PC-3 (cell line): Measurements from ENCODE around the gene USP34. TPM values are rescaled to one million over a fixed set of nuclear protein-coding genes. Genes with fewer than 3 reads are reported as not detected.

ENCODE experiments used
- ATAC-seq: fragments of 200-7000 bp; cut with Tn5 transposase; 2 replicates; pipeline ENCODE4 v1.9.1; 2020; ENCODE audit warnings: mild to moderate bottlenecking, moderate library complexity
- BruUV-seq: library from RNA; stranded (reverse); fragments of 400-500 nt; replicated peaks from 2 replicates; lab custom pipeline; 2021; lab: Mats Ljungman, UMichigan
- CTCF ChIA-PET: fragments of 300-600 bp; sonication (Branson Sonifier 250); formaldehyde crosslinking; loops from one replicate; lab custom pipeline; 2022; ENCODE audit warnings: antibody characterized with exemption; lab: Charles Lee
- POLR2A ChIA-PET: fragments of 300-600 bp; sonication (Branson Sonifier 250); formaldehyde crosslinking; loops from one replicate; lab custom pipeline; 2022; ENCODE audit warnings: antibody characterized with exemption; ENCODE audit not compliant: unreplicated experiment; lab: Charles Lee
- DNase-seq: peaks from one replicate; pipeline ENCODE4 v3.0.0-alpha.2; 2015
- H2AFZ ChIP-seq: fragments of 300-600 bp; sonication (generic); 2 replicates; pipeline ENCODE4 v1.6.0; 2016; ENCODE audit warnings: antibody characterized with exemption, low read length
- H3F3A ChIP-seq: fragments of 300-600 bp; sonication (generic); one replicate; pipeline ENCODE4 v1.6.0; 2017; ENCODE audit warnings: antibody characterized with exemption, low read length, control low read depth, mild to moderate bottlenecking; ENCODE audit not compliant: unreplicated experiment
- H3K27ac ChIP-seq: fragments of 300-600 bp; sonication (generic); 2 replicates; pipeline ENCODE4 v1.5.1; 2016; ENCODE audit warnings: mild to moderate bottlenecking, low read length
- H3K27me3 ChIP-seq: fragments of 300-600 bp; sonication (generic); 2 replicates; pipeline ENCODE4 v1.6.1; 2016; ENCODE audit warnings: low read length, mixed read lengths
- H3K36me3 ChIP-seq: fragments of 300-600 bp; sonication (generic); 2 replicates; pipeline ENCODE4 v1.6.1; 2016; ENCODE audit warnings: low read depth, mixed run types, low read length, mixed read lengths
- H3K4me1 ChIP-seq: fragments of 300-600 bp; sonication (generic); 2 replicates; pipeline ENCODE4 v1.5.1; 2016; ENCODE audit warnings: low read length; ENCODE audit not compliant: insufficient read depth
- H3K4me2 ChIP-seq: fragments of 300-600 bp; sonication (generic); 2 replicates; pipeline ENCODE4 v1.6.0; 2016; ENCODE audit warnings: low read length
- H3K4me3 ChIP-seq: fragments of 300-600 bp; sonication (generic); 2 replicates; pipeline ENCODE4 v1.5.1; 2016; ENCODE audit warnings: mild to moderate bottlenecking, low read length, mixed read lengths
- H3K79me2 ChIP-seq: fragments of 300-600 bp; sonication (generic); 2 replicates; pipeline ENCODE4 v1.6.1; 2017; ENCODE audit warnings: low read length, mixed read lengths
- H3K9ac ChIP-seq: fragments of 300-600 bp; sonication (generic); 2 replicates; pipeline ENCODE4 v1.6.0; 2016; ENCODE audit warnings: mild to moderate bottlenecking, low read length
- H3K9me2 ChIP-seq: fragments of 300-600 bp; sonication (generic); replicated peaks from 2 replicates; pipeline ENCODE4 v1.6.1; 2016; ENCODE audit warnings: mixed run types, low read length, mixed read lengths
- H3K9me3 ChIP-seq: fragments of 300-600 bp; sonication (generic); 2 replicates; pipeline ENCODE4 v1.6.1; 2016; ENCODE audit warnings: low read length, mixed read lengths
- H4K20me1 ChIP-seq: fragments of 300-600 bp; sonication (generic); 2 replicates; pipeline ENCODE4 v1.6.1; 2016; ENCODE audit warnings: low read length, mixed read lengths
- EZH2 ChIP-seq: fragments of 300-600 bp; sonication (generic); IDR thresholded peaks from one replicate; pipeline ENCODE4 v1.6.1; 2017; ENCODE audit warnings: antibody characterized with exemption, mild to moderate bottlenecking, low read length; ENCODE audit not compliant: unreplicated experiment
- EZH2phosphoT487 ChIP-seq: fragments of 300-600 bp; sonication (generic); IDR thresholded peaks from 2 replicates; pipeline ENCODE4 v1.6.1; 2018; ENCODE audit warnings: mild to moderate bottlenecking, antibody characterized with exemption, low read length, borderline replicate concordance
- intact Hi-C: fragments of 100-400 bp; cut with micrococcal nuclease; formaldehyde crosslinking; loops from 2 replicates; pipeline ENCODE4 v1.9.0; 2023
- total RNA-seq: library from RNA; depleted of rRNA; stranded (reverse); fragments of >200 nt; gene quantifications from 2 replicates; pipeline ENCODE4 v1.2.3, GENCODE V29; 2014
- TF ChIP-seq, protein P1 (sequence below): fragments of 300-600 bp; sonication (generic); conservative IDR thresholded peaks from 2 replicates; pipeline ENCODE4 v1.5.1; 2017; ENCODE audit warnings: antibody characterized with exemption, low read depth, mild to moderate bottlenecking, low read length

The USP34 gene
- total RNA-seq, 1 experiment from 2014 or later: 67.1 TPM

DNA sequence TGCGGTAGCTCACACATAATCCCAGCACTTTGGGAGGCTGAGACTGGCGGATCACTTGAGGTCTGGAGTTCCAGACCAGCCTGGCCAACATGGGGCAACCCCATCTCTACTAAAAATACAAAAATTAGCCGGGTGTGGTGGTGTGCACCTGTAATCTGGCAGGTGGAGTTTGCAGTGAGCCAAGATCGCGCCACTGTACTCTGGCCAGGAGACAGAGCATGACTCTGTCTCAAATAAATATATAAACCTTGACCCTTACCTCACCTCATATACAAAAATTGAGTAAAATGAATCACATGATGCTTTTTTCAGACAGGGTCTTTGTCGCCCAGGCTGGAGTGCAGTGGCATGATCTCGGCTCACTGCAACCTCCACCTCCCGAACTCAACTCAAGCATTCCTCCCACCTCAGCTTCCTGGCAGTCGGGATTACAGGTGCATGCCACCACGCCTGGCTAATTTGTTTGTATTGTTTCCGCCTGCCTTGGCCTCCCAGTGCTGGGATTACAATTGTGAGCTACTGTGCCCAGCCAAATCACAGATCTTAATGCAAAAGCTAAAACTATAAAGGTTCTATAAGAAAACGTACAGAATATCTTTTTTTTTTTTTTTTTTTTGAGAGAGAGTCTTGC lies 42.0 kb upstream of the USP34 start:
- peaks cover 27% of the 10 kb centered on the region for H4K20me1 ChIP-seq
- intact Hi-C loops: no loop called here
- BruUV-seq: no TSS peak
- no peak overlapping the region for H3K9ac ChIP-seq
- no peaks in the 10 kb centered on the region for H3F3A ChIP-seq
- H3K4me1 ChIP-seq: no peaks in the 10 kb centered on the region
- no peaks in the 10 kb centered on the region for H3K9me2 ChIP-seq
- H3K36me3 ChIP-seq: peaks cover 54% of the 10 kb centered on the region
- ChIA-PET POLR2A (no interaction called here), CTCF (no interaction called here)
- ATAC-seq: no peak
- no peak for DNase-seq
- TF ChIP-seq, protein P1, sequence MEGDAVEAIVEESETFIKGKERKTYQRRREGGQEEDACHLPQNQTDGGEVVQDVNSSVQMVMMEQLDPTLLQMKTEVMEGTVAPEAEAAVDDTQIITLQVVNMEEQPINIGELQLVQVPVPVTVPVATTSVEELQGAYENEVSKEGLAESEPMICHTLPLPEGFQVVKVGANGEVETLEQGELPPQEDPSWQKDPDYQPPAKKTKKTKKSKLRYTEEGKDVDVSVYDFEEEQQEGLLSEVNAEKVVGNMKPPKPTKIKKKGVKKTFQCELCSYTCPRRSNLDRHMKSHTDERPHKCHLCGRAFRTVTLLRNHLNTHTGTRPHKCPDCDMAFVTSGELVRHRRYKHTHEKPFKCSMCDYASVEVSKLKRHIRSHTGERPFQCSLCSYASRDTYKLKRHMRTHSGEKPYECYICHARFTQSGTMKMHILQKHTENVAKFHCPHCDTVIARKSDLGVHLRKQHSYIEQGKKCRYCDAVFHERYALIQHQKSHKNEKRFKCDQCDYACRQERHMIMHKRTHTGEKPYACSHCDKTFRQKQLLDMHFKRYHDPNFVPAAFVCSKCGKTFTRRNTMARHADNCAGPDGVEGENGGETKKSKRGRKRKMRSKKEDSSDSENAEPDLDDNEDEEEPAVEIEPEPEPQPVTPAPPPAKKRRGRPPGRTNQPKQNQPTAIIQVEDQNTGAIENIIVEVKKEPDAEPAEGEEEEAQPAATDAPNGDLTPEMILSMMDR: no peak
- TF ChIP-seq EZH2phosphoT487 (no peak), EZH2 (no peak)
- H3K27me3 ChIP-seq: no peaks in the 10 kb centered on the region
- H2AFZ ChIP-seq: no peak overlapping the region
- no peak overlapping the region for H3K27ac ChIP-seq
- no peak overlapping the region for H3K4me2 ChIP-seq
- peaks cover 97% of the 10 kb centered on the region for H3K79me2 ChIP-seq
- no peak overlapping the region for H3K4me3 ChIP-seq
- no peaks in the 10 kb centered on the region for H3K9me3 ChIP-seq

GRCh38 chr2:61510674-61511671 lies 40.1 kb upstream of the USP34 start:
- Histone ChIP-seq H3K27ac (no peak overlapping the region), H3K4me2 (no peak overlapping the region), H3K4me1 (no peaks in the 10 kb centered on the region), H3K36me3 (peaks cover 52% of the 10 kb centered on the region), H4K20me1 (peaks cover 27% of the 10 kb centered on the region), H2AFZ (no peak overlapping the region), H3K9me2 (no peaks in the 10 kb centered on the region), H3K9me3 (no peaks in the 10 kb centered on the region), H3K79me2 (peaks cover 97% of the 10 kb centered on the region), H3K9ac (no peak overlapping the region), H3F3A (no peaks in the 10 kb centered on the region), H3K4me3 (no peak overlapping the region), H3K27me3 (no peaks in the 10 kb centered on the region)
- DNase-seq (no peak), ATAC-seq (no peak)
- CTCF ChIA-PET: no interaction called here
- intact Hi-C loops: no loop called here
- TF ChIP-seq, protein P1: no peak
- TF ChIP-seq EZH2phosphoT487 (no peak), EZH2 (no peak)
- POLR2A ChIA-PET: no interaction called here
- no TSS peak for BruUV-seq
